Thyroid gland (tissue), 4 donors: Measurements from ENCODE around the gene C1QC.

Source experiments
- POLR2A ChIP-seq, 2 donors: fragments of 450-650 bp; IDR thresholded peaks; one replicate each; pipeline ENCODE4 v1.6.1; 2017; ENCODE audit warnings: antibody characterized with exemption in 2 of 2, mild to moderate bottlenecking in 2 of 2, moderate library complexity in 1 of 2
- TF ChIP-seq, protein P1 (sequence below), 6 experiments: fragments of 200-600 bp in 3 of 6; fragments of 450-650 bp in 3 of 6; sonication (generic) in 3 of 6; IDR thresholded peaks; one replicate each; pipeline ENCODE4 v1.5.1; 2016 to 2019; ENCODE audit warnings: antibody characterized with exemption in 6 of 6, mild to moderate bottlenecking in 2 of 6, inconsistent platforms in 1 of 6, moderate library complexity in 1 of 6

DNA sequence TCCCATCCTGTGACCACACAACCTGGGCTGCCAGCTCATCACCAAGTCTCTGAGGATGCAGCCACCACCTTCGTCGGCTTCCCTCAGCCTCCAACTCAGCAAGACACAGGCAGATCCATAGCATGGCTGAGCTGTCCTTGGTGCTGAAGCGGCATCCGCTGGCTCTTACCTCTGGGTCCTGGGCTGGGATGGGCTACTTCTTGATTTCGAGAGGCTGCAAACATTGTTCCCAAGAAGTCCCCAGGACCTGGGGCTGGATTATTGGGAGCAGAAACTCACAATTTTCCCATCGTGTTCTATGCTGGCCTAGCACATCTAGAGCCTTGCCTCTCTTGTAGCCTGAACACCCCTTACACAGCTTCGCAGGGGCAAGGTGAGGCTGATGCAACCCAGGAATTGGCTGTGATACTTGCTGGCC lies 31.9 kb upstream of the C1QC start:
- no peak for TF ChIP-seq POLR2A (IDR thresholded peaks at IDR 0.05)
- TF ChIP-seq, protein P1, sequence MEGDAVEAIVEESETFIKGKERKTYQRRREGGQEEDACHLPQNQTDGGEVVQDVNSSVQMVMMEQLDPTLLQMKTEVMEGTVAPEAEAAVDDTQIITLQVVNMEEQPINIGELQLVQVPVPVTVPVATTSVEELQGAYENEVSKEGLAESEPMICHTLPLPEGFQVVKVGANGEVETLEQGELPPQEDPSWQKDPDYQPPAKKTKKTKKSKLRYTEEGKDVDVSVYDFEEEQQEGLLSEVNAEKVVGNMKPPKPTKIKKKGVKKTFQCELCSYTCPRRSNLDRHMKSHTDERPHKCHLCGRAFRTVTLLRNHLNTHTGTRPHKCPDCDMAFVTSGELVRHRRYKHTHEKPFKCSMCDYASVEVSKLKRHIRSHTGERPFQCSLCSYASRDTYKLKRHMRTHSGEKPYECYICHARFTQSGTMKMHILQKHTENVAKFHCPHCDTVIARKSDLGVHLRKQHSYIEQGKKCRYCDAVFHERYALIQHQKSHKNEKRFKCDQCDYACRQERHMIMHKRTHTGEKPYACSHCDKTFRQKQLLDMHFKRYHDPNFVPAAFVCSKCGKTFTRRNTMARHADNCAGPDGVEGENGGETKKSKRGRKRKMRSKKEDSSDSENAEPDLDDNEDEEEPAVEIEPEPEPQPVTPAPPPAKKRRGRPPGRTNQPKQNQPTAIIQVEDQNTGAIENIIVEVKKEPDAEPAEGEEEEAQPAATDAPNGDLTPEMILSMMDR (IDR thresholded peaks at IDR 0.05), result no peak
